NCI-H69 (cell line): Measurements from ENCODE around the gene TEFM.
"Not testable (repeated sequence)": the region's sequence is repeated elsewhere in the genome, so short reads cannot be mapped to it uniquely, and the experiment has no call there.

Source experiments
- DNase-seq: peaks from one replicate; lab custom pipeline; 2025; lab: John Stamatoyannopoulos, UW

Gene TEFM

GRCh38 chr17:30920683-30921543 is 14.9 kb upstream of the TEFM start:
- no peak for DNase-seq

- no peak for DNase-seq
Observed at GRCh38 chr17:30920282-30920681, 14.2 kb upstream of the TEFM start.

GRCh38 chr17:30917050-30917449 is 11.0 kb upstream of the TEFM start:
- DNase-seq = no peak

GRCh38 chr17:30915833-30916611 is 10.0 kb upstream of the TEFM start:
- peak; percentile 6 for DNase-seq

- DNase-seq = no peak
Observed at GRCh38 chr17:30913955-30914354, 7.9 kb upstream of the TEFM start.

GRCh38 chr17:30910151-30910550 is 4.1 kb upstream of the TEFM start:
- not testable (repeated sequence) for DNase-seq

- DNase-seq = no peak
Observed at GRCh38 chr17:30908717-30909420, 2.8 kb upstream of the TEFM start.

GRCh38 chr17:30905742-30906100 is 317 bp downstream of the TEFM start:
- no peak for DNase-seq

GRCh38 chr17:30897311-30897710 is 8.7 kb downstream of the TEFM start:
- no peak for DNase-seq

GRCh38 chr17:30894236-30894635 is 11.8 kb downstream of the TEFM start:
- DNase-seq = no peak

GRCh38 chr17:30886187-30886586 is 19.9 kb downstream of the TEFM start:
- no peak for DNase-seq

GRCh38 chr17:30869005-30869404 is 37.0 kb downstream of the TEFM start:
- no peak for DNase-seq

GRCh38 chr17:30864636-30865035 is 41.4 kb downstream of the TEFM start:
- no peak for DNase-seq

GRCh38 chr17:30858556-30859250 is 47.3 kb downstream of the TEFM start:
- no peak for DNase-seq

- no peak for DNase-seq
Observed at GRCh38 chr17:30854146-30854545, 51.9 kb downstream of the TEFM start.
